ENCODE measurements around the gene ARHGEF37. TPM values are rescaled to one million over a fixed set of nuclear protein-coding genes. Genes with fewer than 3 reads are reported as not detected.

Gene ARHGEF37
- total and polyA plus RNA-seq, 2 of the 8 experiments (the other 6 are each of a cell fraction or from before 2014, with no cell fraction given): 0.21 to 0.48 TPM

GRCh38 chr5:149664666-149665415, 83.5 kb downstream of the ARHGEF37 start (continued):
- TF ChIP-seq, protein P1, sequence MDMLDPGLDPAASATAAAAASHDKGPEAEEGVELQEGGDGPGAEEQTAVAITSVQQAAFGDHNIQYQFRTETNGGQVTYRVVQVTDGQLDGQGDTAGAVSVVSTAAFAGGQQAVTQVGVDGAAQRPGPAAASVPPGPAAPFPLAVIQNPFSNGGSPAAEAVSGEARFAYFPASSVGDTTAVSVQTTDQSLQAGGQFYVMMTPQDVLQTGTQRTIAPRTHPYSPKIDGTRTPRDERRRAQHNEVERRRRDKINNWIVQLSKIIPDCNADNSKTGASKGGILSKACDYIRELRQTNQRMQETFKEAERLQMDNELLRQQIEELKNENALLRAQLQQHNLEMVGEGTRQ (IDR thresholded peaks at IDR 0.05; ENCODE audit: low read length): no peak
- TF ChIP-seq TAF1 (IDR thresholded peaks at IDR 0.05; ENCODE audit: low read depth, low read length) (no peak), EZH2 (IDR thresholded peaks at IDR 0.05; ENCODE audit: low read depth, low read length, severe bottlenecking) (no peak)
- TF ChIP-seq, protein P2, sequence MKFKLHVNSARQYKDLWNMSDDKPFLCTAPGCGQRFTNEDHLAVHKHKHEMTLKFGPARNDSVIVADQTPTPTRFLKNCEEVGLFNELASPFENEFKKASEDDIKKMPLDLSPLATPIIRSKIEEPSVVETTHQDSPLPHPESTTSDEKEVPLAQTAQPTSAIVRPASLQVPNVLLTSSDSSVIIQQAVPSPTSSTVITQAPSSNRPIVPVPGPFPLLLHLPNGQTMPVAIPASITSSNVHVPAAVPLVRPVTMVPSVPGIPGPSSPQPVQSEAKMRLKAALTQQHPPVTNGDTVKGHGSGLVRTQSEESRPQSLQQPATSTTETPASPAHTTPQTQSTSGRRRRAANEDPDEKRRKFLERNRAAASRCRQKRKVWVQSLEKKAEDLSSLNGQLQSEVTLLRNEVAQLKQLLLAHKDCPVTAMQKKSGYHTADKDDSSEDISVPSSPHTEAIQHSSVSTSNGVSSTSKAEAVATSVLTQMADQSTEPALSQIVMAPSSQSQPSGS (IDR thresholded peaks at IDR 0.05; ENCODE audit: low read length): no peak
